ENCODE measurements around the gene TANC1.

DNA sequence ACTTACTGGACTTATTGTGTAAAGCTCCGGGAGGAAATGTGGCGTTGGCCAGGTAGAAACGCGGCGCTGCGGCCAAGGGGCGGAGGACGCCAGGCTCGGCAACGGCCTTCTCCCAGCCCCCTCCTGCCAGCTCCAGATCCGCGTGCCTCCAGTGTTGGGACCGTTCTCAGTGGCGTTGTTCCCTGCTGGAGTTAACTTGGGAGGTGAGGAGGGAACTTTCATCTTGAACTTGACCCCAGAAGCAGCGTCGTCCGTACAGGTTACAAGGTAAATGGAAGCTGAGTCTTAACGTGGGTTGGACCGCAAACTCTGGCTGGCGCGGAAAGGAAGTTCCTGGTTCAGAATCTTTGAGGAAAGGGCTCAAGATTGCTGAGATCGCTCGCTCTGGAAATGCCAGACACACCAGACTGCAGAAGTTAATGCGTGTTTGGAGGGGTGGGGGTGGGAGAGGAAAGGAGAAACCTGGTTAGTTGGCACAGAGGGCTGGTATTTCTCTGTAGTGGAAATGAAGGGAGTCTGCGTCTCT, 1.3 kb downstream of the TANC1 start:
- TF ChIP-seq POLR2A (IDR thresholded peaks at IDR 0.05; ENCODE audit: low read length): no peak
- TF ChIP-seq, protein P1, sequence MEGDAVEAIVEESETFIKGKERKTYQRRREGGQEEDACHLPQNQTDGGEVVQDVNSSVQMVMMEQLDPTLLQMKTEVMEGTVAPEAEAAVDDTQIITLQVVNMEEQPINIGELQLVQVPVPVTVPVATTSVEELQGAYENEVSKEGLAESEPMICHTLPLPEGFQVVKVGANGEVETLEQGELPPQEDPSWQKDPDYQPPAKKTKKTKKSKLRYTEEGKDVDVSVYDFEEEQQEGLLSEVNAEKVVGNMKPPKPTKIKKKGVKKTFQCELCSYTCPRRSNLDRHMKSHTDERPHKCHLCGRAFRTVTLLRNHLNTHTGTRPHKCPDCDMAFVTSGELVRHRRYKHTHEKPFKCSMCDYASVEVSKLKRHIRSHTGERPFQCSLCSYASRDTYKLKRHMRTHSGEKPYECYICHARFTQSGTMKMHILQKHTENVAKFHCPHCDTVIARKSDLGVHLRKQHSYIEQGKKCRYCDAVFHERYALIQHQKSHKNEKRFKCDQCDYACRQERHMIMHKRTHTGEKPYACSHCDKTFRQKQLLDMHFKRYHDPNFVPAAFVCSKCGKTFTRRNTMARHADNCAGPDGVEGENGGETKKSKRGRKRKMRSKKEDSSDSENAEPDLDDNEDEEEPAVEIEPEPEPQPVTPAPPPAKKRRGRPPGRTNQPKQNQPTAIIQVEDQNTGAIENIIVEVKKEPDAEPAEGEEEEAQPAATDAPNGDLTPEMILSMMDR (IDR thresholded peaks at IDR 0.05): no peak
- no peak for TF ChIP-seq HDAC2 (IDR thresholded peaks at IDR 0.05)
- no peak for TF ChIP-seq ZFP36 (IDR thresholded peaks at IDR 0.05; ENCODE audit: borderline replicate concordance, partially characterized antibody)
- TF ChIP-seq, protein P2, sequence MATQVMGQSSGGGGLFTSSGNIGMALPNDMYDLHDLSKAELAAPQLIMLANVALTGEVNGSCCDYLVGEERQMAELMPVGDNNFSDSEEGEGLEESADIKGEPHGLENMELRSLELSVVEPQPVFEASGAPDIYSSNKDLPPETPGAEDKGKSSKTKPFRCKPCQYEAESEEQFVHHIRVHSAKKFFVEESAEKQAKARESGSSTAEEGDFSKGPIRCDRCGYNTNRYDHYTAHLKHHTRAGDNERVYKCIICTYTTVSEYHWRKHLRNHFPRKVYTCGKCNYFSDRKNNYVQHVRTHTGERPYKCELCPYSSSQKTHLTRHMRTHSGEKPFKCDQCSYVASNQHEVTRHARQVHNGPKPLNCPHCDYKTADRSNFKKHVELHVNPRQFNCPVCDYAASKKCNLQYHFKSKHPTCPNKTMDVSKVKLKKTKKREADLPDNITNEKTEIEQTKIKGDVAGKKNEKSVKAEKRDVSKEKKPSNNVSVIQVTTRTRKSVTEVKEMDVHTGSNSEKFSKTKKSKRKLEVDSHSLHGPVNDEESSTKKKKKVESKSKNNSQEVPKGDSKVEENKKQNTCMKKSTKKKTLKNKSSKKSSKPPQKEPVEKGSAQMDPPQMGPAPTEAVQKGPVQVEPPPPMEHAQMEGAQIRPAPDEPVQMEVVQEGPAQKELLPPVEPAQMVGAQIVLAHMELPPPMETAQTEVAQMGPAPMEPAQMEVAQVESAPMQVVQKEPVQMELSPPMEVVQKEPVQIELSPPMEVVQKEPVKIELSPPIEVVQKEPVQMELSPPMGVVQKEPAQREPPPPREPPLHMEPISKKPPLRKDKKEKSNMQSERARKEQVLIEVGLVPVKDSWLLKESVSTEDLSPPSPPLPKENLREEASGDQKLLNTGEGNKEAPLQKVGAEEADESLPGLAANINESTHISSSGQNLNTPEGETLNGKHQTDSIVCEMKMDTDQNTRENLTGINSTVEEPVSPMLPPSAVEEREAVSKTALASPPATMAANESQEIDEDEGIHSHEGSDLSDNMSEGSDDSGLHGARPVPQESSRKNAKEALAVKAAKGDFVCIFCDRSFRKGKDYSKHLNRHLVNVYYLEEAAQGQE (IDR thresholded peaks at IDR 0.05): no peak
- no peak for TF ChIP-seq CEBPB (IDR thresholded peaks at IDR 0.05)

Data from A549 (cell line).